ENCODE measurements around the gene PNLIP.

PNLIP gene

DNA sequence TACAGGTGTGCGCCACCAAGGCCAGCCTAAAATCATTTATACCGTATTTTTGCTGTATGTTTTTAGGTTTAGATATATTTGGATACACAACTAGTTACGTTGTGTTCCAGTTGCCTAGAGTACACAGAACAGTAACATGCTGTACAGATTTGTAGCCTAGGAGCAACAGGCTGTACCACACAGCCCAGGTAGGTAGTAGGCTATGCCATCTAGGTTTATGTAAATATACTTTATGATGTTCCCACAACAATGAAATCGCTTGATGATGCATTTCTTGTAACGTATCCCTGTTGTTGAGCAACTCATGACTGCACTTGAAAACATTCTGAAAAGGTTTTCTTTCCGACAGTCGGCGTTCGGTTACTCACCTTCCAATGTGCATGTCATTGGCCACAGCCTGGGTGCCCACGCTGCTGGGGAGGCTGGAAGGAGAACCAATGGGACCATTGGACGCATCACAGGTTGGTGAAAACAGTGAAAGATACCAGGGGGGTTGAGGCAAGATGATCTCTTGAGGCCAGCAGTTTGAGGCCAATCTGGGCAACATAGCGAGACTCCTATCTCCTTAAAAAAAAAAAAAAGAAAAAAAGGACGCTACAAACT, 7.7 kb downstream of the PNLIP start:
- no peak for TF ChIP-seq ZBTB7A (IDR thresholded peaks at IDR 0.05; ENCODE audit: low read depth)

GRCh38 chr10:116554628-116555027, 8.9 kb downstream of the PNLIP start:
- TF ChIP-seq EGR1 (IDR thresholded peaks at IDR 0.05) (no peak), FOXM1 (IDR thresholded peaks at IDR 0.05; ENCODE audit: borderline replicate concordance, low read depth) (no peak), CEBPB (IDR thresholded peaks at IDR 0.05) (no peak), EP300 (IDR thresholded peaks at IDR 0.05; ENCODE audit: borderline replicate concordance) (no peak), TAF1 (IDR thresholded peaks at IDR 0.05; ENCODE audit: low read depth) (no peak), YY1 (IDR thresholded peaks at IDR 0.05; ENCODE audit: low read depth) (no peak), NFIC (IDR thresholded peaks at IDR 0.05) (no peak), RAD21 (IDR thresholded peaks at IDR 0.05; ENCODE audit: low read depth) (no peak)
- TF ChIP-seq, protein P1, sequence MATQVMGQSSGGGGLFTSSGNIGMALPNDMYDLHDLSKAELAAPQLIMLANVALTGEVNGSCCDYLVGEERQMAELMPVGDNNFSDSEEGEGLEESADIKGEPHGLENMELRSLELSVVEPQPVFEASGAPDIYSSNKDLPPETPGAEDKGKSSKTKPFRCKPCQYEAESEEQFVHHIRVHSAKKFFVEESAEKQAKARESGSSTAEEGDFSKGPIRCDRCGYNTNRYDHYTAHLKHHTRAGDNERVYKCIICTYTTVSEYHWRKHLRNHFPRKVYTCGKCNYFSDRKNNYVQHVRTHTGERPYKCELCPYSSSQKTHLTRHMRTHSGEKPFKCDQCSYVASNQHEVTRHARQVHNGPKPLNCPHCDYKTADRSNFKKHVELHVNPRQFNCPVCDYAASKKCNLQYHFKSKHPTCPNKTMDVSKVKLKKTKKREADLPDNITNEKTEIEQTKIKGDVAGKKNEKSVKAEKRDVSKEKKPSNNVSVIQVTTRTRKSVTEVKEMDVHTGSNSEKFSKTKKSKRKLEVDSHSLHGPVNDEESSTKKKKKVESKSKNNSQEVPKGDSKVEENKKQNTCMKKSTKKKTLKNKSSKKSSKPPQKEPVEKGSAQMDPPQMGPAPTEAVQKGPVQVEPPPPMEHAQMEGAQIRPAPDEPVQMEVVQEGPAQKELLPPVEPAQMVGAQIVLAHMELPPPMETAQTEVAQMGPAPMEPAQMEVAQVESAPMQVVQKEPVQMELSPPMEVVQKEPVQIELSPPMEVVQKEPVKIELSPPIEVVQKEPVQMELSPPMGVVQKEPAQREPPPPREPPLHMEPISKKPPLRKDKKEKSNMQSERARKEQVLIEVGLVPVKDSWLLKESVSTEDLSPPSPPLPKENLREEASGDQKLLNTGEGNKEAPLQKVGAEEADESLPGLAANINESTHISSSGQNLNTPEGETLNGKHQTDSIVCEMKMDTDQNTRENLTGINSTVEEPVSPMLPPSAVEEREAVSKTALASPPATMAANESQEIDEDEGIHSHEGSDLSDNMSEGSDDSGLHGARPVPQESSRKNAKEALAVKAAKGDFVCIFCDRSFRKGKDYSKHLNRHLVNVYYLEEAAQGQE (IDR thresholded peaks at IDR 0.05; ENCODE audit: low read depth), result no peak

DNA sequence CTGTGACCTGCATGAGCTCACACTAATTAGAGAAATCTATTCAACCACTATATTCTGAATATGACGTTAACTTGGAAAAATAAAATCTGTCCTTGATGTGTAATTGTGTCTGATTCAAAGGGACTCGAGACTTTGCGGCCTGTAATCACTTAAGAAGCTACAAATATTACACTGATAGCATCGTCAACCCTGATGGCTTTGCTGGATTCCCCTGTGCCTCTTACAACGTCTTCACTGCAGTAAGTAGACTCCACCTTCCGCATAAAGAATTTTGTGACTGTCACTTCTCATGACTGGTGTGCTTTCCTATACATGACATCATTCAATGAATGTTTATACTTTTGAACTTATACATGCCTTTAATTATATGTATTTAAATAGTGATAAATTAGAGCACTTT, 10.1 kb downstream of the PNLIP start:
- TF ChIP-seq CEBPB (IDR thresholded peaks at IDR 0.05) (no peak), NFIC (IDR thresholded peaks at IDR 0.05) (no peak), CREB1 (IDR thresholded peaks at IDR 0.05; ENCODE audit: low read depth) (no peak)

DNA sequence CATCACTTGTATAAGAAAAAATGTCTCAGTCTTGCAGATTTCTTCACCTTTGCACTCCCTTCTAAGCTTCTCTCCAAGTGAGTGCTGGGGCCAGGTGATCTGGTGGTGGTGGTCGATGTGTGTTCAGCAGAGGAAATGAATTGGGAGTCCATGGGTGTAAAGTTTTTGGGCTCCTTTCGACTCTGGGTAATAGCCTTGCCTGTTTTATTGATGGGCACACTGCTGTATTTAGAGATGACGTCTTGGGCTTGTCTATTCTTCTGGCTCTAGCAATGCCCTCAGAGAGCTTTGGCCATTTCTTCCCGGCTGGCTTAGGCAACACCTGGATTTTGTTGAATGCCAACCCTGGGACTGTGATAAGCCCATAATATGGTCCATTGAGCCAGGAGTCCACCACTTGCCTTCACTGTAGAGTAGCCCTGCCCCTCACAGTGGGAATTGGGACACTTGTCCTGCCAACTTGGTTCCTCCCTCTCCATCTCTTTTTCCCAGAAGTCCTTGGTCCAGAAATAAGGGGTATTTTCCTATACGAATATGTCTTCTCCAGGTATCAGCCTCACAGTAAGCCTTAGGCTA, 11.7 kb downstream of the PNLIP start:
- no peak for TF ChIP-seq NFIC (IDR thresholded peaks at IDR 0.05)
- TF ChIP-seq RAD21 (IDR thresholded peaks at IDR 0.05; ENCODE audit: low read depth), result no peak
- no peak for TF ChIP-seq EP300 (IDR thresholded peaks at IDR 0.05; ENCODE audit: borderline replicate concordance)

DNA sequence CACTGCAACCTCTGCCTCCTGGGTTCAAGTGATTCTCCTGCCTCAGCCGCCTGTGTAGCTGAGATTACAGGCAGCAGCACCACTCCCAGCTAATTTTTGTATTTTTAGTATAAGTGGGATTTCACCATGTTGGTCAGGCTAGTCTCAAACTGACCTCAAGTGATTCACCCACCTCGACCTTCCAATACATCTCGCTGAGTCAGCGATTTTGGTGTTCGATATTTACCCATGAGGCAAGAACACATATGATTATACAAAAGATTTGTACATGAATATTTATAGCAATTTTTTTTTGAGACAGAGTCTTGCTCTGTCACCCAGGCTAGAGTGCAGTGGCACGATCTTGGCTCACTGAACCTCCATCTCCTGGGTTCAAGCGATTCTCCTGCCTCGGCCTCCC, 19.8 kb downstream of the PNLIP start:
- TF ChIP-seq, protein P1 (IDR thresholded peaks at IDR 0.05; ENCODE audit: low read depth), result no peak
- TF ChIP-seq CREB1 (IDR thresholded peaks at IDR 0.05; ENCODE audit: low read depth), result no peak
- no peak for TF ChIP-seq RAD21 (IDR thresholded peaks at IDR 0.05; ENCODE audit: low read depth)
- no peak for TF ChIP-seq TCF12 (IDR thresholded peaks at IDR 0.05; ENCODE audit: low read depth)
- no peak for TF ChIP-seq EGR1 (IDR thresholded peaks at IDR 0.05)
- no peak for TF ChIP-seq YY1 (IDR thresholded peaks at IDR 0.05; ENCODE audit: low read depth)
- TF ChIP-seq TAF1 (IDR thresholded peaks at IDR 0.05; ENCODE audit: low read depth), result no peak
- no peak for TF ChIP-seq FOXM1 (IDR thresholded peaks at IDR 0.05; ENCODE audit: borderline replicate concordance, low read depth)
- no peak for TF ChIP-seq MAX (IDR thresholded peaks at IDR 0.05)
- TF ChIP-seq EP300 (IDR thresholded peaks at IDR 0.05; ENCODE audit: borderline replicate concordance), result no peak
- TF ChIP-seq, protein P2, sequence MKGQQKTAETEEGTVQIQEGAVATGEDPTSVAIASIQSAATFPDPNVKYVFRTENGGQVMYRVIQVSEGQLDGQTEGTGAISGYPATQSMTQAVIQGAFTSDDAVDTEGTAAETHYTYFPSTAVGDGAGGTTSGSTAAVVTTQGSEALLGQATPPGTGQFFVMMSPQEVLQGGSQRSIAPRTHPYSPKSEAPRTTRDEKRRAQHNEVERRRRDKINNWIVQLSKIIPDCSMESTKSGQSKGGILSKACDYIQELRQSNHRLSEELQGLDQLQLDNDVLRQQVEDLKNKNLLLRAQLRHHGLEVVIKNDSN (IDR thresholded peaks at IDR 0.05), result no peak
- TF ChIP-seq TEAD4 (IDR thresholded peaks at IDR 0.05), result no peak
- no peak for TF ChIP-seq NFIC (IDR thresholded peaks at IDR 0.05)
- no peak for TF ChIP-seq ZBTB7A (IDR thresholded peaks at IDR 0.05; ENCODE audit: low read depth)
- TF ChIP-seq CEBPB (IDR thresholded peaks at IDR 0.05), result no peak

- TF ChIP-seq EP300 (IDR thresholded peaks at IDR 0.05; ENCODE audit: borderline replicate concordance), result no peak
- no peak for TF ChIP-seq ZBTB7A (IDR thresholded peaks at IDR 0.05; ENCODE audit: low read depth)
- TF ChIP-seq, protein P1 (IDR thresholded peaks at IDR 0.05; ENCODE audit: low read depth), result no peak
- TF ChIP-seq, protein P2 (IDR thresholded peaks at IDR 0.05), result no peak
- TF ChIP-seq CEBPB (IDR thresholded peaks at IDR 0.05), result no peak
- TF ChIP-seq CREB1 (IDR thresholded peaks at IDR 0.05; ENCODE audit: low read depth), result no peak
- no peak for TF ChIP-seq RAD21 (IDR thresholded peaks at IDR 0.05; ENCODE audit: low read depth)
- no peak for TF ChIP-seq EGR1 (IDR thresholded peaks at IDR 0.05)
- no peak for TF ChIP-seq TCF12 (IDR thresholded peaks at IDR 0.05; ENCODE audit: low read depth)
- no peak for TF ChIP-seq YY1 (IDR thresholded peaks at IDR 0.05; ENCODE audit: low read depth)
- no peak for TF ChIP-seq TAF1 (IDR thresholded peaks at IDR 0.05; ENCODE audit: low read depth)
Measured at GRCh38 chr10:116566932-116567331, 21.2 kb downstream of the PNLIP start.

Measured in Ishikawa (cell line).